Stomach (tissue), 4 donors: ENCODE data around the gene ZNF516.

Source experiments
- CTCF ChIP-seq, 7 experiments: fragments of 450-650 bp in 4 of 7; fragments of 200-600 bp in 3 of 7; sonication (generic) in 3 of 7; IDR thresholded peaks; one replicate each; pipeline ENCODE4 v1.5.1; 2016 to 2019; ENCODE audit warnings: antibody characterized with exemption in 7 of 7, control low read depth in 2 of 7, mild to moderate bottlenecking in 1 of 7
- EP300 ChIP-seq: sonication (generic); formaldehyde crosslinking; IDR thresholded peaks from one replicate; pipeline ENCODE4 v1.6.1; 2017; ENCODE audit warnings: antibody characterized with exemption
- POLR2A ChIP-seq, 4 donors: fragments of 450-650 bp; IDR thresholded peaks; one replicate each; pipeline ENCODE4 v1.6.1; 2016; ENCODE audit warnings: antibody characterized with exemption in 4 of 4, control low read depth in 2 of 4, mild to moderate bottlenecking in 1 of 4, moderate library complexity in 1 of 4
- POLR2AphosphoS5 ChIP-seq, 3 donors: sonication (generic); formaldehyde crosslinking; IDR thresholded peaks; one replicate each; pipeline ENCODE4 v1.6.1; 2016; ENCODE audit warnings: antibody characterized with exemption in 3 of 3

- TF ChIP-seq CTCF (IDR thresholded peaks at IDR 0.05) (no peak), POLR2A (IDR thresholded peaks at IDR 0.05) (no peak), POLR2AphosphoS5 (IDR thresholded peaks at IDR 0.05) (peak in 2 of 3 donors; percentile 35 to 69), EP300 (no peak)
Observed at GRCh38 chr18:76398295-76398694, 96.7 kb downstream of the ZNF516 start.
